ENCODE measurements around the gene CMTM6. TPM values are rescaled to one million over a fixed set of nuclear protein-coding genes. Genes with fewer than 3 reads are reported as not detected.

Gene CMTM6
- polyA plus RNA-seq, 1 experiment = 22.8 TPM

GRCh38 chr3:32460031-32460749 lies 42.5 kb downstream of the CMTM6 start:
- no peaks in the 10 kb centered on the region for H3K27me3 ChIP-seq (ENCODE audit: control insufficient read depth, insufficient read depth, low read length)
- no peak for DNase-seq (ENCODE audit: low read depth)
- H3K4me3 ChIP-seq (ENCODE audit: low read depth, low read length) = no peak overlapping the region
- ChIA-PET CTCF (interaction anchor here (0.7 kb wide), 1 partner anchor 8 kb away, joined by 4 read pairs; no protein-coding TSS in a partner anchor), POLR2A (no interaction called here)
- no peak for TF ChIP-seq CTCF (IDR thresholded peaks at IDR 0.05; ENCODE audit: insufficient read depth, low read depth, low read length)
- no peaks in the 10 kb centered on the region for H3K36me3 ChIP-seq (ENCODE audit: control insufficient read depth, insufficient read depth, low read length)

GRCh38 chr3:32459450-32459849 lies 43.2 kb downstream of the CMTM6 start:
- Histone ChIP-seq H3K4me3 (ENCODE audit: low read depth, low read length) (no peak overlapping the region), H3K36me3 (ENCODE audit: control insufficient read depth, insufficient read depth, low read length) (no peaks in the 10 kb centered on the region), H3K27me3 (ENCODE audit: control insufficient read depth, insufficient read depth, low read length) (no peaks in the 10 kb centered on the region)
- ChIA-PET POLR2A (no interaction called here), CTCF (interaction anchor here (0.8 to 1.5 kb wide), 2 partner anchors 8 to 15 kb away, joined by 3 to 6 read pairs; no protein-coding TSS in a partner anchor)
- no peak for TF ChIP-seq CTCF (IDR thresholded peaks at IDR 0.05; ENCODE audit: insufficient read depth, low read depth, low read length)
- no peak for DNase-seq (ENCODE audit: low read depth)

- TF ChIP-seq CTCF (IDR thresholded peaks at IDR 0.05; ENCODE audit: insufficient read depth, low read depth, low read length) = no peak
- ChIA-PET CTCF (interaction anchor here (1.5 to 4.7 kb wide), 2 partner anchors 10 kb away, joined by 6 to 34 read pairs; no protein-coding TSS in a partner anchor), POLR2A (no interaction called here)
- Histone ChIP-seq H3K36me3 (ENCODE audit: control insufficient read depth, insufficient read depth, low read length) (no peaks in the 10 kb centered on the region), H3K27me3 (ENCODE audit: control insufficient read depth, insufficient read depth, low read length) (no peaks in the 10 kb centered on the region), H3K4me3 (ENCODE audit: low read depth, low read length) (no peak overlapping the region)
- DNase-seq (ENCODE audit: low read depth) = no peak
Measured at GRCh38 chr3:32457971-32458471, 44.6 kb downstream of the CMTM6 start.

- Histone ChIP-seq H3K4me3 (ENCODE audit: low read depth, low read length) (no peak overlapping the region), H3K36me3 (ENCODE audit: control insufficient read depth, insufficient read depth, low read length) (no peaks in the 10 kb centered on the region), H3K27me3 (ENCODE audit: control insufficient read depth, insufficient read depth, low read length) (no peaks in the 10 kb centered on the region)
- no peak for TF ChIP-seq CTCF (IDR thresholded peaks at IDR 0.05; ENCODE audit: insufficient read depth, low read depth, low read length)
- CTCF ChIA-PET = interaction anchor here (4.7 kb wide), 1 partner anchor 12 kb away, joined by 34 read pairs; no protein-coding TSS in a partner anchor
- POLR2A ChIA-PET = no interaction called here
- DNase-seq (ENCODE audit: low read depth) = no peak
Measured at GRCh38 chr3:32456429-32457130, 46.1 kb downstream of the CMTM6 start.
